GM19035 (cell line): ENCODE data around the gene CRMP1.

Experiments
- ATAC-seq: cut with Tn5 transposase; IDR thresholded peaks from one replicate; pipeline ENCODE4 v1.9.1; 2021; ENCODE audit not compliant: unreplicated experiment

Gene CRMP1

DNA sequence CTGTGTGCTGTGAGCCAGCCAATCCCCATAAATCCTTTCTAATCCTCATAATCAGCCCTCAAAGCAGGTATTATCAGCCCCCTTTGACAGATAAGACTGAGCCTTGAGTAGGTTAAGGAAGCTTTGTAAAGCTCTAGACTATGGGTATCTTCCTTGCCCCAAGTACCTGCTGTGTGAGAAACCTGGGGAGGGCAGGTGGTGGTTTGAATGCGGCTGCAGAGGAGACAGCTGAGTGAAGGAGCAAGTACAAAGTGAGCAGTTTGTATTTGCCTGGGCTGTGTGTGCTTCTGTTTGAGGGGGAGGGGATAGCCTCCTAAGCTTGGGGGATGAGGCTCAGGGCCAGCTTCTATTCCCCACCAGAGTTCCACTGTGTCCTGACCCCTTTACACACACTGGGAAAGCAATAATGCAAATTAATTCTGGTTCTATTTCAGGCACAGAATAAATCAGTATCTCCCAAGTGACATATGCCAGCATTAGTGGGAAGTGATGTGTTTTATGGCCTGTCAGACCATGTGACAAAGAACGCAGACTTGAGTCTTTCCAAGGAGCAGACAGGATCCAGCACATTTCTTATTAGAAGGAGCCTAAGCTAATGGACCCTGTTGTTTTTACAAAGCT lies 118.4 kb downstream of the CRMP1 start:
- no peak for ATAC-seq

DNA sequence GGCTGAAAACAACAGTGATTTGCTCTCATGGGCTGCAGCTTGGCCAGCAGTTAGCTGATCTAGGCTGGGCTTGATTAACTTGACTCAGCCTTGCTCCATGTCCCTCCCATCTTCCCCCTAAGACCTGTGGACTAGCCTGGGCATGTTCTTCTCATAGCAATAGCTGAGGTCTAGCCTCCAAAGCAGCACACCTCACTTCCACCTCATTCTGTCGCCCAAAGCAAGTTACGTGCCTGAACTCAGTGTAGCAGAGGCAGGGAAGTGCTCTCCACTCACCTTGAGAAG lies 119.7 kb downstream of the CRMP1 start:
- no peak for ATAC-seq

DNA sequence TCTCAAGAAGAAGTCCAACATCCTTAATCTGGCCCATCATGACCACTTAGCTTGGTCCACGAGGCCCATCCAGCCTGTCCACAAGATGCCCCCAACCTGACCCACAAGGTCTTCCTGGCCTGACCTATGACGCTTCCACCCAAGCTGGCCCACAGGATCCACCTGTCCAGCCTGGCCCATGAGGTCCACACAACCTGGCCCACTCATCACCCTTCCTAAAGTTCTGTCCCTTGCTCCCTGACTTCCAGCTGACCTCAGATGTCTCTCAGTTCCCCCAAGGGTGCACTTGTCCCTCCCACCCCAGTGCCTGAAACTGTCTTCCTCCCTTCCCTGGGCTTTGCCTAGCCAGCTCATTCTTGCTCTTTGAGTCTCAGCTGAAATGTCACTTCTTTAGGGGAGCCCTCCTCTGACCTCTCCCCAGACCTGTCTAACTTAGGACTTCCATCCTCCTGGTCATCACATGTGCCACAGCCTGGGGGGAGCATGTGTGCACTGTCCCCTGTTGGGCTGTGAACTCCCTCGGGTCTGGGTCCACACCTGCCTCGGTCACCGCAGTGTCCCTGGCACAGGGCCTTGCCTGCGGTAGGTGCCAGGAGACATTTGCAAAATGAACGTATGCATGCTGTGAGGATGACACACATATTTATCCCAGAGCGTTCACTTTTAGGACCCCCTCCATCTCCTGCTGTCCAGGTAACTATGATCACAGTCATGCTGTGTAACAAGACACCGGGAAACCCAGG lies 120.2 kb downstream of the CRMP1 start:
- no peak for ATAC-seq
